ENCODE data around the gene CAPN13. TPM values are rescaled to one million over a fixed set of nuclear protein-coding genes. Genes with fewer than 3 reads are reported as not detected.

CAPN13 gene
- polyA plus RNA-seq (ENCODE audit: insufficient read length in 12 of 12) = under 1 TPM in 3 of 12 donors, not detected in 9; 0.11 to 0.34 (median 0.26) TPM
- long read RNA-seq, donor 1 = 0 reads
- long read RNA-seq, donor 2 = 0 reads
- long read RNA-seq, donor 3 = 0 reads
- long read RNA-seq, donor 4 = 0 reads
- long read RNA-seq, donor 5 = 0 reads
- long read RNA-seq, donor 6 = 0 reads
- long read RNA-seq, donor 7 = 0 reads
- long read RNA-seq, donor 8 = 0 reads
- long read RNA-seq, donor 9 = 0 reads
- long read RNA-seq, donor 10 = 0 reads
- long read RNA-seq, donor 11 = 0 reads

GRCh38 chr2:30807249-30807648 is at the start of gene CAPN13:
Gene CAPN13, minus strand, starts transcription at chr2:30807446. Its CDS starts 20,121 bp downstream, at chr2:30787325.
- no peak for DNase-seq

- no peak for DNase-seq
Measured at GRCh38 chr2:30847841-30848240, 40.6 kb upstream of the CAPN13 start.

- DNase-seq = no peak
Measured at GRCh38 chr2:30847329-30847728, 40.1 kb upstream of the CAPN13 start.

GRCh38 chr2:30828586-30828985 is 21.3 kb upstream of the CAPN13 start:
- DNase-seq = no peak

- DNase-seq = no peak
Measured at GRCh38 chr2:30826916-30827315, 19.7 kb upstream of the CAPN13 start.

- DNase-seq = no peak
Measured at GRCh38 chr2:30826481-30826880, 19.2 kb upstream of the CAPN13 start.

- DNase-seq = no peak
Measured at GRCh38 chr2:30823452-30823851, 16.2 kb upstream of the CAPN13 start.

- no peak for DNase-seq
Measured at GRCh38 chr2:30821960-30822359, 14.7 kb upstream of the CAPN13 start.

- no peak for DNase-seq
Measured at GRCh38 chr2:30820381-30821055, 13.3 kb upstream of the CAPN13 start.

GRCh38 chr2:30809938-30810337 is 2.7 kb upstream of the CAPN13 start:
- DNase-seq = no peak

- DNase-seq = no peak
Measured at GRCh38 chr2:30808695-30809094, 1.4 kb upstream of the CAPN13 start.

GRCh38 chr2:30803281-30803680 is 4.0 kb downstream of the CAPN13 start:
- DNase-seq = no peak

GRCh38 chr2:30802611-30803010 is 4.6 kb downstream of the CAPN13 start:
- DNase-seq = no peak

GRCh38 chr2:30801821-30802455 is 5.3 kb downstream of the CAPN13 start:
- DNase-seq = no peak

GRCh38 chr2:30800159-30800558 is 7.1 kb downstream of the CAPN13 start:
- DNase-seq = no peak

GRCh38 chr2:30799366-30799765 is 7.9 kb downstream of the CAPN13 start:
- no peak for DNase-seq

- peak; percentile 35 for DNase-seq
Measured at GRCh38 chr2:30798536-30798991, 8.7 kb downstream of the CAPN13 start.

- DNase-seq = no peak
Measured at GRCh38 chr2:30797381-30798015, 9.7 kb downstream of the CAPN13 start.

- no peak for DNase-seq
Measured at GRCh38 chr2:30796699-30797098, 10.5 kb downstream of the CAPN13 start.

- no peak for DNase-seq
Measured at GRCh38 chr2:30792521-30792920, 14.7 kb downstream of the CAPN13 start.

- DNase-seq = no peak
Measured at GRCh38 chr2:30790879-30791278, 16.4 kb downstream of the CAPN13 start.

GRCh38 chr2:30789670-30790210 is 17.5 kb downstream of the CAPN13 start:
- DNase-seq = no peak
